ENCODE data around the gene MORN1. TPM values are rescaled to one million over a fixed set of nuclear protein-coding genes. Genes with fewer than 3 reads are reported as not detected.

The MORN1 gene
- total and polyA plus RNA-seq, 9 of the 15 experiments (the other 6 are each of a cell fraction or from before 2014, with no cell fraction given): 0.24 to 9.3 (median 4.2) TPM

GRCh38 chr1:2412773-2413494 lies 21.6 kb upstream of the MORN1 start (continued):
- no peak for TF ChIP-seq AFF4 (CRISPR knock-in tag; IDR thresholded peaks at IDR 0.05)
- no peak for TF ChIP-seq PATZ1 (CRISPR knock-in tag; IDR thresholded peaks at IDR 0.05; ENCODE audit: borderline replicate concordance)
- TF ChIP-seq MTA3 (IDR thresholded peaks at IDR 0.05; ENCODE audit: borderline replicate concordance): peak; percentile 48; the same call in 1 of the 2 replicates
- TF ChIP-seq KDM2B (CRISPR knock-in tag; IDR thresholded peaks at IDR 0.05): peak; percentile 77; the same call in 1 of the 2 replicates
- no peak for TF ChIP-seq ADNP (tag; IDR thresholded peaks at IDR 0.05)
- no peak for TF ChIP-seq SMARCA5 (IDR thresholded peaks at IDR 0.05)
- TF ChIP-seq HMBOX1 (IDR thresholded peaks at IDR 0.05): no peak
- no peak for TF ChIP-seq NELFE (IDR thresholded peaks at IDR 0.05; ENCODE audit: insufficient read depth, insufficient read length)
- no peak for TF ChIP-seq SNRNP70 (optimal IDR thresholded peaks at IDR 0.05; ENCODE audit: low read depth, low read length)
- no peak for TF ChIP-seq ZNF584 (CRISPR knock-in tag; IDR thresholded peaks at IDR 0.05; ENCODE audit: low read depth)
- no peak for TF ChIP-seq TARDBP (IDR thresholded peaks at IDR 0.05)
- TF ChIP-seq ELK3 (CRISPR knock-in tag; IDR thresholded peaks at IDR 0.05): no peak
- peak in 1 of 2 experiments; percentile 22; a peak in 1 of 4 replicates for TF ChIP-seq UBTF (IDR thresholded peaks at IDR 0.05; ENCODE audit: borderline replicate concordance in 1 of 2, low read depth in 2 of 2, low read length in 2 of 2)
- TF ChIP-seq HNRNPK (IDR thresholded peaks at IDR 0.05; ENCODE audit: low read depth, low read length, poor library complexity, severe bottlenecking): no peak
- TF ChIP-seq TFAP4 (CRISPR knock-in tag; IDR thresholded peaks at IDR 0.05; ENCODE audit: borderline replicate concordance): peak; percentile 40

Data from K562 (cell line).